Activated CD8-positive, alpha-beta memory T cell treated with anti-CD3 and anti-CD28 coated beads, Interleukin-2, amount 10 ng/mL, durations not matched to agents 7 days and 5 days (primary cell): ENCODE measurements around the gene SPATA21. TPM values are rescaled to one million over a fixed set of nuclear protein-coding genes. Genes with fewer than 3 reads are reported as not detected.
A peak's percentile ranks its signal among the peaks of the same experiment; 100 is the strongest.
"Not testable (repeated sequence)": the region's sequence is repeated elsewhere in the genome, so short reads cannot be mapped to it uniquely, and the experiment has no call there.

Experiments used
- ATAC-seq: fragments of 150-1000 bp; cut with Tn5 transposase; one replicate; pipeline ENCODE4 v1.10.0; 2021; ENCODE audit warnings: moderate library complexity
- CTCF ChIA-PET: fragments of 350-600 bp; sonication (Branson Sonifier 250); formaldehyde crosslinking; loops from one replicate; lab custom pipeline; 2021; ENCODE audit warnings: antibody characterized with exemption; lab: Charles Lee
- DNase-seq: peaks from one replicate; pipeline ENCODE4 v3.0.0-alpha.2; 2020
- H3K27ac Mint-ChIP-seq: one replicate; pipeline ENCODE4 v1.8.0; 2021; ENCODE audit warnings: mild to moderate bottlenecking, mixed read lengths
- H3K27me3 Mint-ChIP-seq: one replicate; pipeline ENCODE4 v1.8.0; 2021; ENCODE audit warnings: mixed read lengths
- H3K36me3 Mint-ChIP-seq: one replicate; pipeline ENCODE4 v1.8.0; 2021; ENCODE audit warnings: mild to moderate bottlenecking, mixed read lengths
- H3K4me1 Mint-ChIP-seq: one replicate; pipeline ENCODE4 v1.8.0; 2021; ENCODE audit warnings: mixed read lengths
- H3K4me3 Mint-ChIP-seq: one replicate; pipeline ENCODE4 v1.8.0; 2021; ENCODE audit warnings: mild to moderate bottlenecking, moderate library complexity, mixed read lengths
- H3K9me3 Mint-ChIP-seq: one replicate; pipeline ENCODE4 v1.8.0; 2022; ENCODE audit warnings: low read depth, mixed read lengths
- total RNA-seq, 2 experiments: library from RNA; stranded (reverse); gene quantifications; one replicate each; pipeline ENCODE4 v1.2.3, GENCODE V29; 2021

Gene SPATA21
- total RNA-seq, 2 experiments from 2014 or later = not detected

GRCh38 chr1:16464917-16465625 lies 27.8 kb upstream of the SPATA21 start:
- Mint-ChIP-seq H3K9me3 (no peaks in the 10 kb centered on the region), H3K4me3 (no peak overlapping the region), H3K4me1 (no peaks in the 10 kb centered on the region), H3K36me3 (peaks cover 25% of the 10 kb centered on the region), H3K27me3 (no peaks in the 10 kb centered on the region), H3K27ac (no peak overlapping the region)
- no peak for DNase-seq
- no peak for ATAC-seq
- CTCF ChIA-PET = no interaction called here

- Mint-ChIP-seq H3K4me1 (no peaks in the 10 kb centered on the region), H3K9me3 (no peaks in the 10 kb centered on the region), H3K27me3 (no peaks in the 10 kb centered on the region), H3K36me3 (peaks cover 38% of the 10 kb centered on the region), H3K27ac (no peak overlapping the region), H3K4me3 (no peak overlapping the region)
- DNase-seq (no peak), ATAC-seq (no peak)
- CTCF ChIA-PET = interaction anchor here (1.4 kb wide), 1 partner anchor 158 kb away, joined by 3 read pairs; no protein-coding TSS in a partner anchor
Measured at GRCh38 chr1:16462773-16463330, 25.6 kb upstream of the SPATA21 start.

- no peaks in the 10 kb centered on the region for H3K9me3 Mint-ChIP-seq
- no peak overlapping the region for H3K27ac Mint-ChIP-seq
- CTCF ChIA-PET = interaction anchor here (1.4 kb wide), 1 partner anchor 159 kb away, joined by 3 read pairs; no protein-coding TSS in a partner anchor
- H3K27me3 Mint-ChIP-seq = no peaks in the 10 kb centered on the region
- peaks cover 42% of the 10 kb centered on the region for H3K36me3 Mint-ChIP-seq
- no peaks in the 10 kb centered on the region for H3K4me1 Mint-ChIP-seq
- no peak overlapping the region for H3K4me3 Mint-ChIP-seq
- DNase-seq (no peak), ATAC-seq (no peak)
Measured at GRCh38 chr1:16461681-16462080, 24.5 kb upstream of the SPATA21 start.

- H3K4me3 Mint-ChIP-seq = no peak overlapping the region
- DNase-seq = no peak
- no peak for ATAC-seq
- H3K27ac Mint-ChIP-seq = no peak overlapping the region
- no peaks in the 10 kb centered on the region for H3K9me3 Mint-ChIP-seq
- no peaks in the 10 kb centered on the region for H3K4me1 Mint-ChIP-seq
- no peaks in the 10 kb centered on the region for H3K27me3 Mint-ChIP-seq
- H3K36me3 Mint-ChIP-seq = peaks cover 49% of the 10 kb centered on the region
- CTCF ChIA-PET = interaction anchor here (1.9 kb wide), 1 partner anchor 19 kb away, joined by 4 read pairs; the partner anchor contains the start of gene NECAP2
Measured at GRCh38 chr1:16459352-16459925, 22.2 kb upstream of the SPATA21 start.

- H3K27ac Mint-ChIP-seq = no peak overlapping the region
- no peaks in the 10 kb centered on the region for H3K9me3 Mint-ChIP-seq
- CTCF ChIA-PET = interaction anchor here (1.9 kb wide), 1 partner anchor 18 kb away, joined by 4 read pairs; the partner anchor contains the start of gene NECAP2
- ATAC-seq (no peak), DNase-seq (no peak)
- peaks cover 49% of the 10 kb centered on the region for H3K36me3 Mint-ChIP-seq
- H3K4me1 Mint-ChIP-seq = no peaks in the 10 kb centered on the region
- H3K27me3 Mint-ChIP-seq = no peaks in the 10 kb centered on the region
- H3K4me3 Mint-ChIP-seq = no peak overlapping the region
Measured at GRCh38 chr1:16458831-16459230, 21.6 kb upstream of the SPATA21 start.

GRCh38 chr1:16456151-16456550 lies 18.9 kb upstream of the SPATA21 start:
- H3K4me3 Mint-ChIP-seq, CTCF ChIA-PET, H3K27me3 Mint-ChIP-seq, H3K9me3 Mint-ChIP-seq, H3K4me1 Mint-ChIP-seq, DNase-seq, H3K27ac Mint-ChIP-seq, ATAC-seq: not testable (repeated sequence)
- peaks cover 53% of the 10 kb centered on the region for H3K36me3 Mint-ChIP-seq

- H3K36me3 Mint-ChIP-seq = peaks cover 51% of the 10 kb centered on the region
- H3K27me3 Mint-ChIP-seq, H3K4me3 Mint-ChIP-seq, H3K27ac Mint-ChIP-seq, H3K4me1 Mint-ChIP-seq, ATAC-seq, H3K9me3 Mint-ChIP-seq, DNase-seq: not testable (repeated sequence)
- CTCF ChIA-PET = interaction anchor here (1.1 kb wide), 1 partner anchor 166 kb away, joined by 3 read pairs; no protein-coding TSS in a partner anchor
Measured at GRCh38 chr1:16454909-16455308, 17.7 kb upstream of the SPATA21 start.

- CTCF ChIA-PET = interaction anchor here (1.1 to 1.2 kb wide), 2 partner anchors 11 to 18 kb away, joined by 3 to 4 read pairs; partner anchors contain the start of gene NECAP2
Measured at GRCh38 chr1:16451841-16452528, 14.8 kb upstream of the SPATA21 start.

GRCh38 chr1:16450863-16451481 lies 13.7 kb upstream of the SPATA21 start:
- Mint-ChIP-seq H3K27me3 (no peaks in the 10 kb centered on the region), H3K27ac (no peak overlapping the region), H3K36me3 (peaks cover 56% of the 10 kb centered on the region), H3K9me3 (no peaks in the 10 kb centered on the region), H3K4me3 (no peak overlapping the region), H3K4me1 (peaks cover 12% of the 10 kb centered on the region)
- ATAC-seq (no peak), DNase-seq (no peak)
- CTCF ChIA-PET = interaction anchor here (1.1 to 1.2 kb wide), 2 partner anchors 10 to 19 kb away, joined by 3 to 4 read pairs; partner anchors contain the start of gene NECAP2

More at GRCh38 chr1:16451841-16452528, 14.8 kb upstream of the SPATA21 start:
- ATAC-seq (no peak), DNase-seq (no peak)
- no peak overlapping the region for H3K4me3 Mint-ChIP-seq
- H3K4me1 Mint-ChIP-seq = peaks cover 12% of the 10 kb centered on the region
- H3K9me3 Mint-ChIP-seq = no peaks in the 10 kb centered on the region
- peaks cover 61% of the 10 kb centered on the region for H3K36me3 Mint-ChIP-seq
- no peak overlapping the region for H3K27ac Mint-ChIP-seq
- no peaks in the 10 kb centered on the region for H3K27me3 Mint-ChIP-seq

GRCh38 chr1:16449666-16450065 lies 12.4 kb upstream of the SPATA21 start:
- Mint-ChIP-seq H3K36me3 (peaks cover 54% of the 10 kb centered on the region), H3K9me3 (no peaks in the 10 kb centered on the region), H3K27ac (peak overlapping the region; percentile 52), H3K27me3 (no peaks in the 10 kb centered on the region), H3K4me3 (no peak overlapping the region), H3K4me1 (peaks cover 14% of the 10 kb centered on the region)
- DNase-seq (no peak), ATAC-seq (no peak)
- CTCF ChIA-PET = interaction anchor here (1.5 to 1.7 kb wide), 2 partner anchors 8 to 11 kb away, joined by 5 to 7 read pairs; partner anchors contain the start of gene NECAP2

- peaks cover 58% of the 10 kb centered on the region for H3K36me3 Mint-ChIP-seq
- peak overlapping the region; percentile 52 for H3K27ac Mint-ChIP-seq
- no peaks in the 10 kb centered on the region for H3K27me3 Mint-ChIP-seq
- ATAC-seq (no peak), DNase-seq (no peak)
- H3K4me1 Mint-ChIP-seq = peaks cover 19% of the 10 kb centered on the region
- CTCF ChIA-PET = interaction anchor here (1.5 to 1.7 kb wide), 2 partner anchors 8 to 10 kb away, joined by 5 to 7 read pairs; partner anchors contain the start of gene NECAP2
- H3K9me3 Mint-ChIP-seq = no peaks in the 10 kb centered on the region
- no peak overlapping the region for H3K4me3 Mint-ChIP-seq
Measured at GRCh38 chr1:16449065-16449464, 11.8 kb upstream of the SPATA21 start.

GRCh38 chr1:16447641-16448040 lies 10.4 kb upstream of the SPATA21 start:
- Mint-ChIP-seq H3K4me1 (peaks cover 31% of the 10 kb centered on the region), H3K36me3 (peaks cover 56% of the 10 kb centered on the region), H3K27ac (no peak overlapping the region), H3K9me3 (no peaks in the 10 kb centered on the region), H3K27me3 (no peaks in the 10 kb centered on the region), H3K4me3 (no peak overlapping the region)
- ATAC-seq (no peak), DNase-seq (no peak)
- CTCF ChIA-PET = no interaction called here
